OCI-LY3 (cell line): ENCODE measurements around the gene ZMAT5.

Experiments
- H2AFZ ChIP-seq: fragments of 200-600, 300-600 bp; shearing (Covaris generic); 2 replicates; pipeline ENCODE4 v1.6.0; 2014; ENCODE audit warnings: antibody characterized with exemption, low read depth, low read length
- H3K27ac ChIP-seq: fragments of 200-600, 300-600 bp; sonication (generic); 2 replicates; pipeline ENCODE4 v1.5.1; 2014; ENCODE audit warnings: mild to moderate bottlenecking, low read length, moderate library complexity, mixed read lengths
- H3K27me3 ChIP-seq: fragments of 200-600, 300-600 bp; sonication (generic); 2 replicates; pipeline ENCODE4 v1.6.1; 2014; ENCODE audit warnings: low read depth, low read length, mixed read lengths
- H3K36me3 ChIP-seq: fragments of 200-600, 300-600 bp; sonication (generic); replicated peaks from 2 replicates; pipeline ENCODE3; 2014; ENCODE audit warnings: low read depth, low read length, mixed read lengths
- H3K4me1 ChIP-seq: fragments of 300-600, 200-600 bp; sonication (generic); 2 replicates; pipeline ENCODE4 v1.6.1; 2014; ENCODE audit warnings: low read length, mixed read lengths
- H3K4me2 ChIP-seq: fragments of 200-600, 300-600 bp; sonication (generic); 2 replicates; pipeline ENCODE4 v1.6.1; 2014; ENCODE audit warnings: low read length, mixed read lengths
- H3K4me3 ChIP-seq: fragments of 300-600, 200-600 bp; sonication (generic); 2 replicates; pipeline ENCODE4 v1.5.1; 2014; ENCODE audit warnings: antibody characterized with exemption, mild to moderate bottlenecking, low read length, moderate library complexity
- H3K79me2 ChIP-seq: fragments of 300-600, 200-600 bp; shearing (Covaris generic); 2 replicates; pipeline ENCODE4 v1.6.1; 2014; ENCODE audit warnings: mild to moderate bottlenecking, low read length, mixed read lengths
- H3K9ac ChIP-seq: fragments of 300-600, 200-600 bp; shearing (Covaris generic); 2 replicates; pipeline ENCODE4 v1.6.0; 2014; ENCODE audit warnings: mild to moderate bottlenecking, low read length, moderate library complexity
- H3K9me3 ChIP-seq: fragments of 200-600, 300-600 bp; shearing (Covaris generic); 2 replicates; pipeline ENCODE4 v1.6.1; 2014; ENCODE audit warnings: low read length, mixed read lengths; ENCODE audit not compliant: insufficient read depth
- H4K20me1 ChIP-seq: fragments of 200-600, 300-600 bp; sonication (generic); 2 replicates; pipeline ENCODE4 v1.6.1; 2016; ENCODE audit warnings: low read length, mixed read lengths; ENCODE audit not compliant: insufficient read depth
- EZH2phosphoT487 ChIP-seq: fragments of 200-600 bp; shearing (Covaris generic); IDR thresholded peaks from 2 replicates; pipeline ENCODE4 v1.6.1; 2018; ENCODE audit warnings: antibody characterized with exemption, mixed run types, low read depth
- TF ChIP-seq, protein P1 (sequence below): fragments of 200-600, 300-600 bp; sonication (generic); IDR thresholded peaks from 2 replicates; pipeline ENCODE4 v1.5.1; 2014; ENCODE audit warnings: antibody characterized with exemption, low read length, low read depth

The ZMAT5 gene

GRCh38 chr22:29773233-29773632 is 6.4 kb upstream of the ZMAT5 start:
- no peak overlapping the region for H3K9ac ChIP-seq
- TF ChIP-seq, protein P1, sequence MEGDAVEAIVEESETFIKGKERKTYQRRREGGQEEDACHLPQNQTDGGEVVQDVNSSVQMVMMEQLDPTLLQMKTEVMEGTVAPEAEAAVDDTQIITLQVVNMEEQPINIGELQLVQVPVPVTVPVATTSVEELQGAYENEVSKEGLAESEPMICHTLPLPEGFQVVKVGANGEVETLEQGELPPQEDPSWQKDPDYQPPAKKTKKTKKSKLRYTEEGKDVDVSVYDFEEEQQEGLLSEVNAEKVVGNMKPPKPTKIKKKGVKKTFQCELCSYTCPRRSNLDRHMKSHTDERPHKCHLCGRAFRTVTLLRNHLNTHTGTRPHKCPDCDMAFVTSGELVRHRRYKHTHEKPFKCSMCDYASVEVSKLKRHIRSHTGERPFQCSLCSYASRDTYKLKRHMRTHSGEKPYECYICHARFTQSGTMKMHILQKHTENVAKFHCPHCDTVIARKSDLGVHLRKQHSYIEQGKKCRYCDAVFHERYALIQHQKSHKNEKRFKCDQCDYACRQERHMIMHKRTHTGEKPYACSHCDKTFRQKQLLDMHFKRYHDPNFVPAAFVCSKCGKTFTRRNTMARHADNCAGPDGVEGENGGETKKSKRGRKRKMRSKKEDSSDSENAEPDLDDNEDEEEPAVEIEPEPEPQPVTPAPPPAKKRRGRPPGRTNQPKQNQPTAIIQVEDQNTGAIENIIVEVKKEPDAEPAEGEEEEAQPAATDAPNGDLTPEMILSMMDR = no peak
- no peak for TF ChIP-seq EZH2phosphoT487

DNA sequence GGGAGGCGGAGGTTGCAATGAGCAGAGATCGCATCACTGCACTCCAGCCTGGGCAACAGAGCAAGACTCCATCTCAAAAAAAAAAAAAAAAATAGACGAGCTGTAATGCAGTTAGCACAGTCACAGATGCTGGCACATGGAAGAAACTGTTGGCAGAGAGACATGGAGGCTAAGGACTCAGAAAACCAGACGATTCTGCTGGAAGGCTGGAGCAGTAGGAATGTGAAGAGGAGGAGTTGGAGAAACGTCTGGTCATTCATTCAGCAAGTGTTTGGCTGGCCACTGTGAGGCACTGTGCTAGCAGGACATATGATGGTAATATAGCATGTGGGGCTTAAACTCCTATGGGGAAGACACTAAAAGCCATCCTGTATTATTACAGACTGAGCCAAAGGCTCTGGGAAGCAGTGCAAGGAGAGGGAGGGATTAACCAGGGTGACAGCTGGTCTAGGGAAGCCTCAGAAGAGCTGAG is 5.4 kb upstream of the ZMAT5 start:
- Histone ChIP-seq H3K4me2 (no peak overlapping the region), H3K27ac (no peak overlapping the region)

More at GRCh38 chr22:29773233-29773632, 6.4 kb upstream of the ZMAT5 start:
- Histone ChIP-seq H3K79me2 (peaks cover 12% of the 10 kb centered on the region), H3K4me1 (peaks cover 2% of the 10 kb centered on the region; the same call in 1 of the 2 replicates), H3K9me3 (no peaks in the 10 kb centered on the region), H3K27ac (no peak overlapping the region), H2AFZ (no peak overlapping the region), H3K36me3 (peaks cover 18% of the 10 kb centered on the region), H3K27me3 (no peaks in the 10 kb centered on the region), H4K20me1 (no peaks in the 10 kb centered on the region), H3K4me3 (no peak overlapping the region), H3K4me2 (no peak overlapping the region)

GRCh38 chr22:29769723-29770321 is 3.0 kb upstream of the ZMAT5 start:
- Histone ChIP-seq H3K36me3 (peaks cover 18% of the 10 kb centered on the region), H3K27ac (no peak overlapping the region), H3K9ac (no peak overlapping the region), H3K27me3 (no peaks in the 10 kb centered on the region), H4K20me1 (no peaks in the 10 kb centered on the region), H3K79me2 (peaks cover 32% of the 10 kb centered on the region), H3K4me2 (no peak overlapping the region), H3K4me3 (no peak overlapping the region), H2AFZ (no peak overlapping the region), H3K4me1 (peaks cover 12% of the 10 kb centered on the region; the same call in 1 of the 2 replicates), H3K9me3 (no peaks in the 10 kb centered on the region)
- TF ChIP-seq, protein P1 = no peak
- TF ChIP-seq EZH2phosphoT487 = no peak

More for the DNA sequence above, 5.4 kb upstream of the ZMAT5 start:
- no peak overlapping the region for H3K4me3 ChIP-seq
- H3K79me2 ChIP-seq = peaks cover 22% of the 10 kb centered on the region
- H3K4me1 ChIP-seq = peaks cover 6% of the 10 kb centered on the region; the same call in 1 of the 2 replicates
- no peaks in the 10 kb centered on the region for H4K20me1 ChIP-seq
- no peaks in the 10 kb centered on the region for H3K9me3 ChIP-seq
- no peak overlapping the region for H3K9ac ChIP-seq
- peaks cover 18% of the 10 kb centered on the region for H3K36me3 ChIP-seq
- H3K27me3 ChIP-seq = no peaks in the 10 kb centered on the region
- H2AFZ ChIP-seq = no peak overlapping the region
- TF ChIP-seq, protein P1 = peak; percentile 41
- no peak for TF ChIP-seq EZH2phosphoT487

- H3K36me3 ChIP-seq = peaks cover 18% of the 10 kb centered on the region
- no peak overlapping the region for H2AFZ ChIP-seq
- peaks cover 32% of the 10 kb centered on the region for H3K79me2 ChIP-seq
- H4K20me1 ChIP-seq = no peaks in the 10 kb centered on the region
- H3K27ac ChIP-seq = no peak overlapping the region
- H3K4me2 ChIP-seq = peak overlapping the region; percentile 94
- H3K9me3 ChIP-seq = no peaks in the 10 kb centered on the region
- H3K4me3 ChIP-seq = peak overlapping the region; percentile 91
- TF ChIP-seq, protein P1 = no peak
- TF ChIP-seq EZH2phosphoT487 = no peak
- no peaks in the 10 kb centered on the region for H3K27me3 ChIP-seq
- H3K9ac ChIP-seq = peak overlapping the region; percentile 96
- peaks cover 12% of the 10 kb centered on the region; the same call in 1 of the 2 replicates for H3K4me1 ChIP-seq
Measured at GRCh38 chr22:29768052-29768693, 1.4 kb upstream of the ZMAT5 start.
